NCI-H187 treated with DMSO at 0.1 percent for 48 hours (cell line): ENCODE results near the gene CACNG7.
"Not testable (repeated sequence)": the region's sequence is repeated elsewhere in the genome, so short reads cannot be mapped to it uniquely, and the experiment has no call there.

Experiments used
- DNase-seq: peaks from one replicate; lab custom pipeline; 2025; lab: John Stamatoyannopoulos, UW

The CACNG7 gene

GRCh38 chr19:53906211-53907192, 2.6 kb upstream of the CACNG7 start:
- DNase-seq, result no peak

GRCh38 chr19:53907193-53907581, 1.9 kb upstream of the CACNG7 start:
- no peak for DNase-seq

- no peak for DNase-seq
These were observed 1.4 kb upstream of the CACNG7 start for GRCh38 chr19:53907690-53908089.

DNA sequence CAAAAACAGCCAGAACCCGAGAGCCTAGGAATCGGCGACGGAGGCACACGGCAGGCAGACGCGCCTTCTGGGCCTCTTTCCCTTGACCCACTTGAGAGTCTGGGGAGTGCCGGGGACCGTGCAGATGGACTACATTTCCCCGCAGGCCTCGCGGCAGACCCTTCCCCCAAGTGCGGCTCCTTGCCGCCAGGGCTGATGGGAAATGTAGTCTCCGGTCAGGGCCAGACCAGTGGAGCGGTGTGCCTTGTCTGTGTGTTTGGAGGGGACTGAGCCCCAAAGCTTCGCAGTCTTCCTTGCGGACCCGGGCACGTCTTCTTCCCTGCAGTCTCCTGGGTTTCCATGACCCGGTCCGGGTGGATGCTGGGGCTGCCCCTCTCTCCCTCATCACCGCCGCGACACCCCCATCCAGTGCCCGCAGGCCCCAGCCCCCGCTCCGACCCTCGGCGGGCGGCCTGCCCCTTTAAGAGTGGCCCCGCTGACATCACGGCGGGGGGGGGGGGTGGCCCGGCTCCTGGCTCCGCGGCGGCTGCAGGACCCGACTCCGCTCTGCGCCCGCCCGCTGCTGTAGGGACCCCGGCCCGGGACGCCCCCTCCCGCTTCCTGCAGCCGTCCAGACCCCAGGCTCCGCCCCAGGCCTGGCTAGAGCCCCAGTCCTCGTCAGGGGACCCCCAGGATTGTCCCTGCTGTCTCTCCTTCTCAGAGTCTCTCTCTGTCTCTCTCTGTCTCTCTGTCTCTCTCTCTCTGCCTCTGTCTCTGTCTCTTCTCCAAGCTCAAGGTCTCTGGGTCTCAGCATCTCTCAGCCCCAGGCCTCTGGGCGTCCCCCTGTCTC, 758 bp upstream of the CACNG7 start:
- DNase-seq, result no peak

- no peak for DNase-seq
These were observed 542 bp downstream of the CACNG7 start for GRCh38 chr19:53909471-53910169.

GRCh38 chr19:53910170-53910518, 1.1 kb downstream of the CACNG7 start:
- DNase-seq, result no peak

DNA sequence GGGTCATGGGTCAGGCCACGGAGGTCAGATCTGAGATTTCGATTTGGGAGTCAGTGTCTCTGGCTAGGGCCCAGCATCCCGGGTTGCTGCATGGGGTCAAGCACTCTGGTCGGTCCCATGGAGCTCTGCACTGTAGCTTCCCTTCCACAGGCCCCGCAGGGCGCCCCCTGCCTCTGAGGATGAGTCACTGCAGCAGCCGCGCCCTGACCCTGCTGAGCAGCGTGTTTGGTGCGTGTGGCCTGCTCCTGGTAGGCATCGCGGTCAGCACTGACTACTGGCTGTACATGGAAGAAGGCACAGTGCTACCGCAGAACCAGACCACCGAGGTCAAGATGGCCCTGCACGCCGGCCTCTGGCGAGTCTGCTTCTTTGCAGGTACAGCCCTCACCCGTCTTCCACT, 3.6 kb downstream of the CACNG7 start:
- no peak for DNase-seq

- no peak for DNase-seq
These were observed 5.9 kb downstream of the CACNG7 start for GRCh38 chr19:53915000-53915399.

- DNase-seq, result no peak
These were observed 6.9 kb downstream of the CACNG7 start for GRCh38 chr19:53916004-53916403.

GRCh38 chr19:53917356-53917755, 8.3 kb downstream of the CACNG7 start:
- DNase-seq, result no peak

DNA sequence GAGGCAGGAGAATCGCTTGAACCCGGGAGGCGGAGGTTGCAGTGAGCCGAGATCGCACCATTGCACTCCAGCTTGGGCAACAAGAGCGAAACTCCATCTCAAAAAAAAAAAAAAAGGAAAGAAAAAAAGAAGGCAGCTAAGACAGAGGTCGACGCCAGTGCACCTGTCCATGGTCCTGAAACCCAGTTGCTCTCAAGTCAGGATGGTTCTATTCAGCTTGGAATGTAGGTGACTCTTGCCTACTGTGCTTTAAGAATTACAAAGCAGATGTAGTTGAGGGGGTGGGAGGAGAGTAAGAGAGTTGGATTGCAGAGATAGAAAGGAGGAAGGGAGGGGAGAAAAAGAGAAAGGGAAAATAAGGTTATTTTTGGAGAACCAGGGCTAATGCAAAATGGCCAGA, 18.7 kb downstream of the CACNG7 start:
- DNase-seq, result no peak

DNA sequence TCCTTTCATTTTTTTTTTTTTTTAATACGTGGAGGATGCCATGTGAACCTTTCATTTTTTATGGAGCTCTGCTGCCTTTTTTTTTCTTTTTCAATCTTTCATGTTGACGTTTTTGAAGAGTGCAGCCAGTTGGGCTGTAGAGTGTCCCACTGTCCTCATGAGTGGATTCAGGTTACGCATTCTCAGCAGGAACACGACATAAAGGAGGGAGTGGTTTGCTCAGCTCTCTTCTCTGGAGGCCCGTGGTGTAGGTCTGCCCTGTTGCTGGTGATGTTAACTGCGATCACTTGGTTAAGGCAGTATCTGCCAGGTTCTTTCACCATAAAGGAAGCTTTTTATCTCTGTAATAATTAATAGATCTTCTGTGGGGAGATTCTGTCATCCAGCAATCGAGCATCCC, 27.0 kb downstream of the CACNG7 start:
- no peak for DNase-seq

DNA sequence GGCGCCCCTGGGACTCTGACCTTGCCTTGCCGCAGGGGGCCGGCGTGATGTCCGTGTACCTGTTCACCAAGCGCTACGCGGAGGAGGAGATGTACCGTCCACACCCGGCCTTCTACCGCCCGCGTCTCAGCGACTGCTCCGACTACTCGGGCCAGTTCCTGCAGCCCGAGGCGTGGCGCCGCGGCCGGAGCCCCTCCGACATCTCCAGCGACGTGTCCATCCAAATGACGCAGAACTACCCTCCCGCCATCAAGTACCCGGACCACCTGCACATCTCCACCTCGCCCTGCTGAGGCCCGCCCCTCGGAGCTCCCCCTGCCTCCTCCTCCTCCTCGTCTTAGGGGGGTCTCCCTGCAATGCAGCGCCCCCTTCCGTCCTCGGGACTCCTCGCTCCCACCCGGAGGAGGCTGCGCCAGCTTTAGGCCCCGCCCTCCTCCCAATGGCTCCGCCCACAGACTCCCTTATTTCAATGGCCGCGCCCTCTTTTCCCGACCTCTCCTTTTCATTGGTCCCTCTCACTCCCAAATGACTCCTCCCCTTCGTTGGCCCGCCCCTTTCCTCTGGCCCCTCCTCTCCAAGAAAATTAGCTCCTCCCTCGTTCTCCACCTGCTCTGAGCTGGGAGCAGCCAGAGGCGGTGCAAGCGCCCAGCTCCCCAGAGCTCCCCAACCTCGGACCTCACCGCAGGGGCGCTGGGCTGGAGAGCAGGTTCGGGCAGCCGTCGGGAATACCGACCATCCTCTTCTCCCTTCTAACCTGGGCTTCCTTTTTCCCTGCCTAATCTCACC, 33.1 kb downstream of the CACNG7 start:
- DNase-seq, result no peak

- DNase-seq, result no peak
These were observed 35.3 kb downstream of the CACNG7 start for GRCh38 chr19:53944416-53944815.

DNA sequence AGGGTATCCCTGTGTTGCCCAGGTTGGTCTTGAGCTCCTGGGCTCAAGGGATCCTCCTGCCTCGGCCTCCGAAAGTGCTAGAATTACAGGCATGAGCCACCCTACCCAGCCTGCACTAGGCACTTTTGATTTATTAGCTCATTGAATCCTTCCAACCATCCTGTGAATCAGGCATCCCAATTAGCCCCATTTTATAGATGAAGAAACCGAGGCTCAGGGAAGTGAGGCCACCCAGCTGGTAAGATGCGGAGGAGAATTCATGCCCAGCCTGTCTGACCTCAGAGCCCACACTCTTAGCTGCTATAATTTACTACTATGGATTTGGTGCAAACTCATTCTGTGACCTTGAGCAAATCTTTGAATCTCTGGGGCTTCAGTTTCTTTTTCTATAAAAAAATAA, 35.9 kb downstream of the CACNG7 start:
- DNase-seq, result no peak

DNA sequence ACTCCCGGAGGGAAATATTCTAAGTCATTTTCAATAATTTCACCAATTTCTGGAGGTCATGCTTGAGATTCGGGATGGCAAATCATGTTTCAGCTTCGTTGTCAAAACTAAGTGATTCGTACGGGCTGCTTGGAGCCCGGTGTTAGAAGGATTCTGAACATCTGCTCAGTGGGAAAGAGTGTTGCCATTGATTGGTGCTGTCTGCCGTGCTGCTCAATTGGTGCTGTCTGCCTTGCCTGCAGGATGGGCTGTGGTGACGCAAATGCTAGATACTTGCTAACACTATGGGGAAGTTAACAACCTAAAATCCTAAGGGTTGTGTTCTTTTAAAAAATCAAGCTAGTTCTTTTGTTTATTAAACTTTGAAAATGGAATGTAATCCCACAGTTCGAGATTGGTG, 36.4 kb downstream of the CACNG7 start:
- DNase-seq, result no peak

DNA sequence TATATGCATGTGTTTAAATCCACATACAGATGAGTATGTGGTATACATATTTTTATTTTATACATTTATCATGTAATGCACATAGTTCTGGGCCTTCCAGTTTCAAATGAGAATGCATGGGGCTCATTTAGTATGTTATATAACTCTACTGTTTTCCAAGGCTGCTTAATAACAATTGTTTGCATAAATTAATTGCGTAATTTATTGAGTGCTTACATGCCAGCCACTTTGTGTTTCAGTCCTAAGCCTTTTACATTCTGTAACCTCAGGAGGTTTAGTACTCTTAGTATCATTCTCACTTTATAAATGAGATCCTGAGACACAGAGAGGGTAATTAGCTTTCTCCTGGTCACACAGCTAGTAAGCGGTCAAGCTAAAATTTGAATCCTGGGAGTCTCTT, 36.9 kb downstream of the CACNG7 start:
- DNase-seq, result no peak

GRCh38 chr19:53947624-53948023, 38.5 kb downstream of the CACNG7 start:
- no peak for DNase-seq

GRCh38 chr19:53948611-53949010, 39.5 kb downstream of the CACNG7 start:
- not testable (repeated sequence) for DNase-seq

- DNase-seq, result no peak
These were observed 42.4 kb downstream of the CACNG7 start for GRCh38 chr19:53951436-53951835.

- no peak for DNase-seq
These were observed 42.9 kb downstream of the CACNG7 start for GRCh38 chr19:53951947-53952346.

DNA sequence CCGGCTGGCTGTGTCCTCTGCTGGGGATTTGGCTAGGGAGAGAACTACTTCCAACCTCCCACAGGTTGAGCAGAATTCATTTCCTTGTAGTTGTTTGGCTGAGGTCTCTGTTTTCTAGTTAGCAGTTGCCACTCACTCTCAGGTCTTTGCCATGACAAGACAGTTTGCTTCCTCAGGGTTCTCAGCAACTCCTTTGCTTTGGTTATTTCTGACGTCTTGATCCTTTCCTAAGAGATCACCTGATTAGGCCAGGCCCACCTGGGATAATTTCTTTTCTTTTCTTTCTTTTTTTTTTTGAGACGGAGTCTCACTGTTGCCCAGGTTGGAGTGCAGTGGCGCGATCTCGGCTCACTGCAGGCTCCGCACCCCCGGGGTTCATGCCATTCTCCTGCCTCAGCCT, 44.3 kb downstream of the CACNG7 start:
- DNase-seq, result no peak
